HG03558 (cell line): ENCODE data around the gene LHX6.

ENCODE experiments used
- ATAC-seq: cut with Tn5 transposase; IDR thresholded peaks from one replicate; pipeline ENCODE4 v1.9.1; 2021; ENCODE audit warnings: moderate number of reproducible peaks; ENCODE audit not compliant: unreplicated experiment; ENCODE audit errors: extremely low read depth

Gene LHX6

GRCh38 chr9:122228568-122229484 is at the start of gene LHX6:
LHX6 (minus strand) TSS chr9:122228957; CDS start chr9:122228740, 217 bp downstream.
- no peak for ATAC-seq

DNA sequence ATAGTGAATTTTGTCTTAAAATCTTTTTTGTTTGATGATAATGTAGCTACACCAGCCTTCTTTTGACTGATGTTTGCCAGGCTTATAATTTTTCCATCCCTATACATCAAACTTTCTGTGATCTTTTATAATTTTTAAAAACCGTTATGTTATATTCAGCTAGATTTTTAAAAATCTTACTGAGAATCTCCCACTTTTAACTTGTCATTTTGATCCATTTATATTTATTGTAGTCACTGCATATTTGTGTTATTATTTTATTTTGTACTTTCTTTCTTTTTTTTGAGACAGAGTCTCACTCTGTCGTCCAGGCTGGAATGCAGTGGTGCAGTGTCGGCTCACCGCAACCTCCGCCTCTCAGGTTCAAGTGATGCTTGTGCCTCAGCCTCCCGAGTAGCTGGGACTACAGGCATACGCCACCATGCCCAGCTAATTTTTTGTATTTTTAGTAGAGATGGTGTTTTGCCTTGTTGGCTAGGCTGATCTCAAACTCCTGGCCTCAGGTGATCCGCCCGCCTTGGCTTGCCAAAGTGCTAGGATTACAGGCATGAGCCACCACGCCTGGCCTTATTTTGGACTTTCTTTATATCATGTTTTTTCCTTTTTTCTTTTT is 48.6 kb upstream of the LHX6 start:
- no peak for ATAC-seq

DNA sequence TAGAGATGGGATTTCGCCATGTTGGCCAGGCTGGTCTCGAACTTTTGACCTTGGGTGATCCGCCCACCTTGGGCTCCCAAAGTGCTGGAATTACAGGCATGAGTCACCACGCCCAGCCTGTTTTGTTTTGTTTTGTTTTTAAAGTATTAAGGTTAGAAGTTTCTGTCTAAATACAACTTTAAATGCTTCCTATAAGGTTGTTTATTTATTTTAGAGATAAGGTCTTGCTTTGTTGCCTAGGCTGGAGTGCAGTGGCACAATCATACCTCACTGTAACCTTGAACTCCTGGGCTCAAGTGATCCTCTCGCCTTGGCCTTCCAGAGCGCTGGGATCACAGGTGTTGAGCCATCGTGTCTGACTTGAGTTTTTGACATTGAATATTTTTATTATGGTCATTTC is 47.3 kb upstream of the LHX6 start:
- ATAC-seq: no peak

DNA sequence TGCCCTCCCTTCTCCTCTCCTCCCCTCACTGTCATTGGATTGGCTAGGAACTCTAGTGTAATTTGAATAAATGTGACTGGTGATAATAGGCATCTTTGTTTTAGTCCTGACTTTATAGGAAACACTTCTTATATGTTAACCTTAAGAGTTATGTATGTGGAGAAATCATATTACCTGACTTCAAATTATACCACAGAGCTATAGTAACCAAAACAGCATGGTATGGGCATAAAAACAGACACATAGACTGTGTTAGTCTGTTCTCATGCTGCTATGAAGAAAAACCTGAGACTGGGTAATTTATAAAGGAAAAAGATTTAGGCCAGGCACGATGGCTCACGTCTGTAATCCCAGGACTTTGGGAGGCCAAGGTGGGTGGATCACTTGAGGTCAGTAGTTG is 45.3 kb upstream of the LHX6 start:
- no peak for ATAC-seq

GRCh38 chr9:122268041-122268814 is 39.5 kb upstream of the LHX6 start:
- no peak for ATAC-seq

GRCh38 chr9:122265149-122265915 is 36.6 kb upstream of the LHX6 start:
- ATAC-seq: no peak

- peak; percentile 62 for ATAC-seq
Observed at GRCh38 chr9:122264360-122265148, 35.8 kb upstream of the LHX6 start, which contains the start of the genes MRRF and RBM18. MRRF (plus strand) TSS chr9:122264882; CDS start chr9:122270892, 6,010 bp downstream. RBM18 (minus strand) TSS chr9:122264840; CDS start chr9:122261492, 3,348 bp downstream.

DNA sequence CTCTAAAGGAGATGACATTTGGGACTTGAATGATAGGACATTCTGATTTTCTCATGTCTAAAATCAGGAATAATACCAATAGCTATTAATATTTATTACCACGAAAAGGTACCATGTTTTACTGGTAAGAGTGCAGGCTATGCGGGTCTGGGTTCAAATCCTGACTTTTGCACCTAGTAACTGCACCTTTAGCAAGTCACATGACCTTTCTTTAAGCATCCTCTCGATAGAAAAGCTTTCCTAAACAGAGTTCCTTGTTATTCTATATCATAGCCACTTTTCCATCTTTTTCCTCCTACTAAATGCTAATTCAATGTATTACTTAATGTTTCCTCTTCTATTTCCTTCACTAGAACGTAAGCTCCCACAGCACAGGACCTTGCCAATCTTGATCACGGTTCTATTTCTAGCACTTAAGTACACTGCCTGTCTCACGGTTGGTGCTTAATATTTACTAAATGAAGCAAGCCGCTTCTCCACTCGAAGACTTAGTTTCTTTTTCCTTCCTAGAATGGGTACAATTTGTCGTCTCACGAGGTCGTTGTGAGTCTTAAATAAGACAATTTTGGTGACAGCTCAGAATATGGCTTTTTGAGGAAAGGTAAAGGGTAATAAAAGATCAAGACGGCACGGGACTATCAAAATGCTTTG is 35.1 kb upstream of the LHX6 start:
- no peak for ATAC-seq

- ATAC-seq: no peak
Observed at GRCh38 chr9:122262073-122262472, 33.3 kb upstream of the LHX6 start.

DNA sequence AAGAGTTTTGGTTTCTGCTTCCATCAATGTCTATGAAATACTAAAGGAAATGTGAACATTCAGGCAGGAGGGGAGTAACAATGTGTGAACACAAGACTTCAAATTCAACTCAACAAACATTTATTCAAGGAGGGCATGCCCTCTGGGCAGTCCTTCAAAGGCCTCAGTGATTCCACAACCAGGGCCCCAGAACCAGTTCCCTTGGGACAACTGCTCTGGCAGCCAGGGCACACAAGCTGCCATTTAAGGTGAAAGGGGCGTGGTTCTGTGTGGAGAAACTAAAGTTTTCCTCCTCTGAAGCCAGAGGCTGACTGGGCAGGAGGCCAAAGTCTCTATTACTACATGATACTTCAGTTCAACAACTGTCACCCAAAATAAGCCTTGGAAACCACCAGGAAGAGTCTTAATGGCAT is 32.7 kb upstream of the LHX6 start:
- no peak for ATAC-seq

DNA sequence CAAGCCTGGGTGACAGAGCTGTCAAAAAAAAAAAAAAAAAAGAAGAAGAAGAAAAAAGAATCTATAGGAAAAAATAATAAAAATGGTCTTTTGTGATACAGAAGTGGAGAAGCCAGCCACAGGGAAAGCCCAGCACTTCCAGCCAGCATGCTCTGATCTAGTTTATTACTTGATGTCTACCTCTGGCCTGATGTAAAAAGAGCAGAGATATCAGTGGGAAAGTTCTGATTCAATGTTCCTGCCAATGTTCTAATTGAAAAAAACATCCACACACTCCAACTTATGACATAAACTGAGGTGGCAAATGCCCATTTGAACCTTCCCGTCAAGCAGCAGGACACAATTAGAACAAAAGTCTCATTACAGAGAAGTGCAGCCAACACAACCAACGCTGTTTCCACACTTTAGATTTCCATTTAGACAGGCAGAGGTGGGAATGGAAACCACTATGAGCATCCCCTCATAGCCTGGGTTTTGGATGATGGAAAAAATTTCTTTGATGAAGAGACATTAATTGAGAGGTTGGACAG is 30.2 kb upstream of the LHX6 start:
- no peak for ATAC-seq

DNA sequence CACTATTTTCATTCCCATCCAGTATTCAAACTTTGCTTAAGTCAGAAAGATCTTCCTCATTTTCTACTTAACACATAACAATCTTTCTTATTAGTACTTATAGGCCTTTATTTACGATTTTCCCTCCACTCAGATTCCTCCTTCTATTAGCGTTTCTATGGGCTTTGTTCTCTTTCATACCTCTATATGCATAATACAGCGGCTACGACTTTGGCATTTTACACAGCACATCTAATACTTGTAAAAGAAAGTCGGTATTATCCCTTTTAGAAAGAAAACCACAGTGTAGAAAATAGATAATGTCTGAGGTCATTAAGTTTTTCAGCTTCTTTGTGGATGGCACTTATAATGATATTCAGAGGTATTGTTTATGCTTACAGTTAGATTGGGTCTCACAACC is 27.4 kb upstream of the LHX6 start:
- no peak for ATAC-seq

GRCh38 chr9:122254761-122255160 is 26.0 kb upstream of the LHX6 start:
- ATAC-seq: no peak

DNA sequence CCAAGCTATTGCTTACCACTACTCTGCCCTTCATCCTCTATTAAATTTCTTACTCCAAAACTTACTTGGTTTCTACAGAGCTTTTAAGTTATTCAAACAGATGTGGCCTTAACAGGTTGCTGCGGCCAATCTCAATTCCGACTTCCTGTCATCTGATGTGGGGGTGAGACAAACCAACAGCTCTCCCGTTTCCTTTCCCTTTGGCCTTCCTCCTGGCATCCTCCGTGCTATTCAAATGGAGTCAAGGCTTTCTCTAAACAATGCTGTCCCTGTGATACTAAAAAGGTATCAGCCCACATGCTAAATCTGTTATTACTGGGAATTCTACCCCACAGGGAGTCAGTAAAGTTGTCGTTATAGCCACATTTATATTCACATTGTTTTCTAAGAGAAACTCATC is 24.0 kb upstream of the LHX6 start:
- ATAC-seq: no peak

DNA sequence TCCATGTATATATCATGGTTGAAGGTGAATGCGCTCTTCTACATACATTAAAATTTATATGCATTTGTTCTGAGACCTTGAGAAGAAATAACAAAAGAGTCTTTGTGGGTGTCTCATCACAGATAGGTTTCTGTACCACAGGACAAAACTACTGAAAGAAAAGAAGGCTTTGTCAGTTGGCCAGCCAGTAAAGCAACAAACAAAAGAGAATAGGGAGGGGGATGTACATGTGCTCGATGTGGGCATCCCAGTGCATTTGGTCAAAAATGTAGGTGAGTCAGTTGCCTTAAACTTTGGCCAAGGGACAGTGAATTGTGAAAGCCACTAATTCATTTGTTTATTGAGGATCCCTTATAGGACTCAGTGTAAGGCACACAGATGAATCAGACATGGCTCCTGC is 22.6 kb upstream of the LHX6 start:
- ATAC-seq: no peak

DNA sequence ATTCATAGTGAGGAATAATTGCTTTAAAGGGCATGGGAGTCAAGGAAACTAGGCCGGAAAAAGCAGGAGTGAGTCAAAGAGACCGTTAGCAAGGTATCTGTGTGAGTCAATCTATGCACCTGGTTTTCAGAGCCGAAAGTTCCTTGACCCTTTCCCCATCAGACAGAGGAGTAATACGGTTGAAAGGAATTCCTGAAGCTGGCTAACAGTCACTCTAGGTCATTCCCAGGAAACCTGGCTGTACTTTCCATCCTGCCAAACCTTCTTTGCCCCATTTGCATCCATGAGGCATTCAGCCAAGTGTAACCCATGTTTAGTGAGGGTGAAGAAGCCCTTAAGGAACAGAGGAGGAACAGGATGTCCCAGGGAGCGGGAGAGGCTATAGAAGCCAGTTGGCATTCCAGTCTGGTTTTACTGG is 19.7 kb upstream of the LHX6 start:
- no peak for ATAC-seq

- ATAC-seq: no peak
Observed at GRCh38 chr9:122246666-122247065, 17.9 kb upstream of the LHX6 start.

DNA sequence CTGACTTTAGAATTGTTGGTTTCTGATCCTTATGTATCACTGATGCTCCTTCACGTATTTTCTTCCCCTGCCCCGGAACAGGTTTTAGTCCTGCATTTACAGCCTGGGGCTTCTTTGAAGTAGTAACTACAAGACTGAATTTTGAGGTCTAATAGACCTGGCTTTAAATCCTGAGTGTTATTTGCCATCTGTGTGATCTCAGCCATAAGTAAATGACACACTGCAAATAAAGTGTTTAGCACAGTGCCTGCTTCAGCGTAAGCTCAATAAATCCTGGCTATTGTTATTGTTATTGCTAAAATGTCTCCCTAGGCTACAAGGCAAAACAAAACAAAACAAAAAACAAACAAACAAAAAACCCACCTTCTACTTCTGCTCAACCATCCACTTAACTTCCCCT is 15.6 kb upstream of the LHX6 start:
- ATAC-seq: no peak
